ENCODE data around the gene PLCH1. TPM values are rescaled to one million over a fixed set of nuclear protein-coding genes. Genes with fewer than 3 reads are reported as not detected.

The PLCH1 gene
- total and polyA plus RNA-seq, 2 of the 8 experiments (the other 6 are each of a cell fraction or from before 2014, with no cell fraction given) = 5.8 to 17.2 TPM

- no peak overlapping the region for H4K8ac ChIP-seq (ENCODE audit: extremely low read depth, insufficient read depth, low read length)
- no peaks in the 10 kb centered on the region for H3K36me3 ChIP-seq (ENCODE audit: control insufficient read depth in 2 of 4, insufficient read depth in 4 of 4, low read length in 3 of 4)
- H2BK12ac ChIP-seq (ENCODE audit: low read depth, low read length) = no peak overlapping the region
- no peak overlapping the region for H3K4me2 ChIP-seq (ENCODE audit: insufficient read depth in 1 of 2, low read depth in 2 of 2, low read length in 2 of 2)
- H3K18ac ChIP-seq (ENCODE audit: extremely low read depth, low read length) = no peak overlapping the region
- no peaks in the 10 kb centered on the region for H3K79me1 ChIP-seq (ENCODE audit: low read depth, low read length)
- no peak overlapping the region for H4K91ac ChIP-seq (replicated peaks; ENCODE audit: insufficient read length, low read length)
- H2AK5ac ChIP-seq (ENCODE audit: low read depth, low read length) = no peak overlapping the region
- no peak overlapping the region for H4K5ac ChIP-seq (ENCODE audit: insufficient read length, low read depth, low read length)
- no peaks in the 10 kb centered on the region for H3K9me3 ChIP-seq (ENCODE audit: insufficient read depth in 2 of 2, low read depth in 1 of 2, low read length in 1 of 2)
- no peak overlapping the region for H2BK20ac ChIP-seq (ENCODE audit: low read length)
- no peak overlapping the region for H2BK15ac ChIP-seq (ENCODE audit: low read length)
- no peak overlapping the region for H3K27ac ChIP-seq (ENCODE audit: low read depth, low read length)
- H3K9ac ChIP-seq (replicated peaks in 1 of 4; ENCODE audit: extremely low read depth in 1 of 4, low read depth in 3 of 4, low read length in 3 of 4) = no peak overlapping the region
- no peak overlapping the region for H3K14ac ChIP-seq (ENCODE audit: insufficient read length)
- H2BK120ac ChIP-seq (replicated peaks; ENCODE audit: low read depth, low read length) = no peak overlapping the region
- no peaks in the 10 kb centered on the region for H3K79me2 ChIP-seq (ENCODE audit: control insufficient read depth in 1 of 2, insufficient read depth in 2 of 2, low read length in 2 of 2)
- H3K56ac ChIP-seq (replicated peaks; ENCODE audit: insufficient read length, low read depth, low read length) = no peak overlapping the region
- no peak overlapping the region for H2BK5ac ChIP-seq (ENCODE audit: low read depth, low read length)
- H3K27me3 ChIP-seq (replicated peaks in 1 of 4; ENCODE audit: control insufficient read depth in 3 of 4, extremely low read depth in 1 of 4, insufficient read depth in 3 of 4, low read length in 3 of 4) = no peaks in the 10 kb centered on the region
- CTCF ChIA-PET (ENCODE audit: partially characterized antibody) = interaction anchor here (1.3 to 2.7 kb wide), 3 partner anchors 12 to 243 kb away, joined by 4 to 7 read pairs (median 4); no protein-coding TSS in a partner anchor
- no peaks in the 10 kb centered on the region for H3K23me2 ChIP-seq (ENCODE audit: low read depth, low read length)
- POLR2A ChIA-PET (ENCODE audit: partially characterized antibody) = no interaction called here
- H3K4me1 ChIP-seq (replicated peaks in 1 of 4; ENCODE audit: control insufficient read depth in 3 of 4, insufficient read depth in 4 of 4, low read length in 3 of 4) = peaks cover 0 to 6% (median 2%) of the 10 kb centered on the region in 4 experiments; a peak in 3 of 7 replicates
- H3K4me3 ChIP-seq (ENCODE audit: extremely low read depth in 1 of 4, insufficient read depth in 2 of 4, low read depth in 3 of 4, low read length in 4 of 4) = no peak overlapping the region
- no peak overlapping the region for H2AFZ ChIP-seq (ENCODE audit: low read length)
- no peaks in the 10 kb centered on the region for H4K20me1 ChIP-seq (replicated peaks in 1 of 2; ENCODE audit: control insufficient read depth in 1 of 2, insufficient read depth in 2 of 2, low read length in 2 of 2)
- 96% methylated on average over 1 of the region's 1 CpG; no CpG with 5 or more reads in 1 of the 2 experiments for WGBS, 2 experiments (ENCODE audit: extremely low coverage in 1 of 2, insufficient coverage in 1 of 2, insufficient read length in 1 of 2, insufficient replicate concordance in 2 of 2, low coverage in 1 of 2, low lambda C conversion rate in 2 of 2, missing lambda C conversion rate in 1 of 2)
- FAIRE-seq (no peak), DNase-seq (ENCODE audit: low read depth in 1 of 2, low spot score in 2 of 2) (no peak)
- H3K4ac ChIP-seq (replicated peaks; ENCODE audit: insufficient read length, low read depth, low read length) = no peak overlapping the region
- no peak overlapping the region for H3K23ac ChIP-seq (ENCODE audit: insufficient read length)
Observed at GRCh38 chr3:155635056-155635455, 109.8 kb downstream of the PLCH1 start.

Measured in H1 (cell line).